HepG2 (cell line): ENCODE measurements around the gene TCF7L2. TPM values are rescaled to one million over a fixed set of nuclear protein-coding genes. Genes with fewer than 3 reads are reported as not detected.
A peak's percentile ranks its signal among the peaks of the same experiment; 100 is the strongest.

Experiments used
- ESRRA ChIP-seq: sonication (generic); formaldehyde crosslinking; IDR thresholded peaks from 2 replicates; pipeline ENCODE4 v1.5.1; 2020; ENCODE audit warnings: mild to moderate bottlenecking, low read depth, missing genetic modification reagents
- IRF2 ChIP-seq: IDR thresholded peaks from 2 replicates; pipeline ENCODE4 v1.6.1; 2018; ENCODE audit warnings: missing genetic modification reagents, missing compliant biosample characterization
- ISL2 ChIP-seq: sonication (generic); formaldehyde crosslinking; IDR thresholded peaks from 2 replicates; pipeline ENCODE4 v1.5.0; 2020; ENCODE audit warnings: missing genetic modification reagents
- JUND ChIP-seq: sonication (generic); formaldehyde crosslinking; IDR thresholded peaks from 2 replicates; pipeline ENCODE4 v1.8.0; 2022; ENCODE audit warnings: mild to moderate bottlenecking, missing genetic modification reagents
- NR2F6 ChIP-seq, 2 experiments: IDR thresholded peaks; 2 replicates each; pipeline ENCODE4 v1.6.1; 2016; ENCODE audit warnings: antibody characterized with exemption in 1 of 2, mild to moderate bottlenecking in 1 of 2
- PCBP2 ChIP-seq: fragments of 200-400 bp; formaldehyde crosslinking; optimal IDR thresholded peaks from 2 replicates; pipeline ENCODE3; 2018; ENCODE audit warnings: low read length, low read depth; ENCODE audit not compliant: poor library complexity, severe bottlenecking
- PRDM15 ChIP-seq: sonication (generic); formaldehyde crosslinking; IDR thresholded peaks from 2 replicates; pipeline ENCODE4 v1.4.0; 2020; ENCODE audit warnings: missing genetic modification reagents
- RARG ChIP-seq: sonication (generic); formaldehyde crosslinking; IDR thresholded peaks from 2 replicates; pipeline ENCODE4 v1.4.0; 2020; ENCODE audit warnings: low read depth, mild to moderate bottlenecking, missing genetic modification reagents
- RNF2 ChIP-seq: fragments of 450-650 bp; conservative IDR thresholded peaks from 2 replicates; pipeline ENCODE4 v1.6.1; 2016; ENCODE audit warnings: low read depth
- ZNF138 ChIP-seq: sonication (generic); formaldehyde crosslinking; IDR thresholded peaks from 2 replicates; pipeline ENCODE4 v1.5.0; 2020; ENCODE audit warnings: mild to moderate bottlenecking, low read depth, missing genetic modification reagents
- ZNF446 ChIP-seq: sonication (generic); formaldehyde crosslinking; IDR thresholded peaks from 2 replicates; pipeline ENCODE4 v1.5.0; 2020; ENCODE audit warnings: mild to moderate bottlenecking, missing genetic modification reagents
- ZNF589 ChIP-seq: sonication (generic); formaldehyde crosslinking; conservative IDR thresholded peaks from 2 replicates; pipeline ENCODE4 v1.8.0; 2022; ENCODE audit warnings: mild to moderate bottlenecking, moderate library complexity, missing genetic modification reagents
- ZNF782 ChIP-seq: sonication (generic); formaldehyde crosslinking; IDR thresholded peaks from 2 replicates; pipeline ENCODE4 v1.4.0; 2020; ENCODE audit warnings: missing genetic modification reagents, mild to moderate bottlenecking, borderline replicate concordance
- polyA plus RNA-seq, 8 experiments: library from polyadenylated mRNA; depleted of rRNA in 3 of 8; stranded (reverse) in 7 of 8; unstranded in 1 of 8; fragments of >200 nt; fragmentation: Illumina TruSeq in 4 of 8; extraction: Trizol in 4 of 8; gene quantifications; 2 replicates each; pipeline versions ENCODE4 v1.2.1 to v1.2.3, GENCODE V29; 2011 to 2016; ENCODE audit warnings: low read depth in 4 of 8, missing spikeins in 1 of 8, mixed read lengths in 1 of 8; ENCODE audit not compliant: insufficient read depth in 1 of 8
- total RNA-seq, 5 experiments: library from RNA; depleted of rRNA; stranded (reverse); fragments of >200 nt; fragmentation: Illumina TruSeq; extraction: Trizol; gene quantifications; 2 replicates each; pipeline ENCODE4 v1.2.3, GENCODE V29; 2016; ENCODE audit warnings: low read depth in 1 of 5
- TF ChIP-seq, protein P1 (sequence below): sonication (generic); formaldehyde crosslinking; IDR thresholded peaks from 2 replicates; pipeline ENCODE4 v1.9.0; 2021; ENCODE audit warnings: mild to moderate bottlenecking, missing genetic modification reagents
- TF ChIP-seq, protein P2 (sequence below): sonication (generic); formaldehyde crosslinking; IDR thresholded peaks from 2 replicates; pipeline ENCODE4 v1.4.0; 2020; ENCODE audit warnings: missing genetic modification reagents
- TF ChIP-seq, protein P3 (sequence below): sonication (generic); formaldehyde crosslinking; IDR thresholded peaks from 2 replicates; pipeline ENCODE4 v1.5.0; 2020; ENCODE audit warnings: mild to moderate bottlenecking, missing genetic modification reagents

TCF7L2 gene
- total and polyA plus RNA-seq, 2 of the 13 experiments (the other 11 are each of a cell fraction or from before 2014, with no cell fraction given), result 3.9 to 13.7 TPM

GRCh38 chr10:113093188-113094113 is 143.4 kb downstream of the TCF7L2 start (continued):
- TF ChIP-seq PRDM15 (CRISPR knock-in tag), result no peak; the same call in 1 of the 2 replicates
- no peak for TF ChIP-seq RNF2
- TF ChIP-seq JUND (CRISPR knock-in tag), result peak; percentile 95
- TF ChIP-seq PCBP2, result no peak
- TF ChIP-seq ZNF446, result no peak
- no peak; the same call in 1 of the 2 replicates for TF ChIP-seq IRF2 (CRISPR knock-in tag)
- peak; percentile 88 for TF ChIP-seq NR2F6 (IDR thresholded peaks at IDR 0.05)
- TF ChIP-seq NR2F6 (CRISPR knock-in tag; IDR thresholded peaks at IDR 0.05), result peak; percentile 72
- TF ChIP-seq, protein P1, sequence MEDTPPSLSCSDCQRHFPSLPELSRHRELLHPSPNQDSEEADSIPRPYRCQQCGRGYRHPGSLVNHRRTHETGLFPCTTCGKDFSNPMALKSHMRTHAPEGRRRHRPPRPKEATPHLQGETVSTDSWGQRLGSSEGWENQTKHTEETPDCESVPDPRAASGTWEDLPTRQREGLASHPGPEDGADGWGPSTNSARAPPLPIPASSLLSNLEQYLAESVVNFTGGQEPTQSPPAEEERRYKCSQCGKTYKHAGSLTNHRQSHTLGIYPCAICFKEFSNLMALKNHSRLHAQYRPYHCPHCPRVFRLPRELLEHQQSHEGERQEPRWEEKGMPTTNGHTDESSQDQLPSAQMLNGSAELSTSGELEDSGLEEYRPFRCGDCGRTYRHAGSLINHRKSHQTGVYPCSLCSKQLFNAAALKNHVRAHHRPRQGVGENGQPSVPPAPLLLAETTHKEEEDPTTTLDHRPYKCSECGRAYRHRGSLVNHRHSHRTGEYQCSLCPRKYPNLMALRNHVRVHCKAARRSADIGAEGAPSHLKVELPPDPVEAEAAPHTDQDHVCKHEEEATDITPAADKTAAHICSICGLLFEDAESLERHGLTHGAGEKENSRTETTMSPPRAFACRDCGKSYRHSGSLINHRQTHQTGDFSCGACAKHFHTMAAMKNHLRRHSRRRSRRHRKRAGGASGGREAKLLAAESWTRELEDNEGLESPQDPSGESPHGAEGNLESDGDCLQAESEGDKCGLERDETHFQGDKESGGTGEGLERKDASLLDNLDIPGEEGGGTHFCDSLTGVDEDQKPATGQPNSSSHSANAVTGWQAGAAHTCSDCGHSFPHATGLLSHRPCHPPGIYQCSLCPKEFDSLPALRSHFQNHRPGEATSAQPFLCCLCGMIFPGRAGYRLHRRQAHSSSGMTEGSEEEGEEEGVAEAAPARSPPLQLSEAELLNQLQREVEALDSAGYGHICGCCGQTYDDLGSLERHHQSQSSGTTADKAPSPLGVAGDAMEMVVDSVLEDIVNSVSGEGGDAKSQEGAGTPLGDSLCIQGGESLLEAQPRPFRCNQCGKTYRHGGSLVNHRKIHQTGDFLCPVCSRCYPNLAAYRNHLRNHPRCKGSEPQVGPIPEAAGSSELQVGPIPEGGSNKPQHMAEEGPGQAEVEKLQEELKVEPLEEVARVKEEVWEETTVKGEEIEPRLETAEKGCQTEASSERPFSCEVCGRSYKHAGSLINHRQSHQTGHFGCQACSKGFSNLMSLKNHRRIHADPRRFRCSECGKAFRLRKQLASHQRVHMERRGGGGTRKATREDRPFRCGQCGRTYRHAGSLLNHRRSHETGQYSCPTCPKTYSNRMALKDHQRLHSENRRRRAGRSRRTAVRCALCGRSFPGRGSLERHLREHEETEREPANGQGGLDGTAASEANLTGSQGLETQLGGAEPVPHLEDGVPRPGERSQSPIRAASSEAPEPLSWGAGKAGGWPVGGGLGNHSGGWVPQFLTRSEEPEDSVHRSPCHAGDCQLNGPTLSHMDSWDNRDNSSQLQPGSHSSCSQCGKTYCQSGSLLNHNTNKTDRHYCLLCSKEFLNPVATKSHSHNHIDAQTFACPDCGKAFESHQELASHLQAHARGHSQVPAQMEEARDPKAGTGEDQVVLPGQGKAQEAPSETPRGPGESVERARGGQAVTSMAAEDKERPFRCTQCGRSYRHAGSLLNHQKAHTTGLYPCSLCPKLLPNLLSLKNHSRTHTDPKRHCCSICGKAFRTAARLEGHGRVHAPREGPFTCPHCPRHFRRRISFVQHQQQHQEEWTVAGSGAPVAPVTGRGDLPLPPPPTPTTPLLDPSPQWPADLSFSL (CRISPR knock-in tag), result no peak
- no peak for TF ChIP-seq ZNF782 (CRISPR knock-in tag)
- no peak for TF ChIP-seq ZNF589 (CRISPR knock-in tag)
- TF ChIP-seq, protein P2, sequence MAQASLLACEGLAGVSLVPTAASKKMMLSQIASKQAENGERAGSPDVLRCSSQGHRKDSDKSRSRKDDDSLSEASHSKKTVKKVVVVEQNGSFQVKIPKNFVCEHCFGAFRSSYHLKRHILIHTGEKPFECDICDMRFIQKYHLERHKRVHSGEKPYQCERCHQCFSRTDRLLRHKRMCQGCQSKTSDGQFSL (CRISPR knock-in tag), result no peak
- TF ChIP-seq, protein P3, sequence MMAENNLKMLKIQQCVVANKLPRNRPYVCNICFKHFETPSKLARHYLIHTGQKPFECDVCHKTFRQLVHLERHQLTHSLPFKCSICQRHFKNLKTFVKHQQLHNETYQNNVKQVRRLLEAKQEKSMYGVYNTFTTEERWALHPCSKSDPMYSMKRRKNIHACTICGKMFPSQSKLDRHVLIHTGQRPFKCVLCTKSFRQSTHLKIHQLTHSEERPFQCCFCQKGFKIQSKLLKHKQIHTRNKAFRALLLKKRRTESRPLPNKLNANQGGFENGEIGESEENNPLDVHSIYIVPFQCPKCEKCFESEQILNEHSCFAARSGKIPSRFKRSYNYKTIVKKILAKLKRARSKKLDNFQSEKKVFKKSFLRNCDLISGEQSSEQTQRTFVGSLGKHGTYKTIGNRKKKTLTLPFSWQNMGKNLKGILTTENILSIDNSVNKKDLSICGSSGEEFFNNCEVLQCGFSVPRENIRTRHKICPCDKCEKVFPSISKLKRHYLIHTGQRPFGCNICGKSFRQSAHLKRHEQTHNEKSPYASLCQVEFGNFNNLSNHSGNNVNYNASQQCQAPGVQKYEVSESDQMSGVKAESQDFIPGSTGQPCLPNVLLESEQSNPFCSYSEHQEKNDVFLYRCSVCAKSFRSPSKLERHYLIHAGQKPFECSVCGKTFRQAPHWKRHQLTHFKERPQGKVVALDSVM, result no peak
- no peak for TF ChIP-seq RARG (CRISPR knock-in tag)
- no peak for TF ChIP-seq ESRRA (CRISPR knock-in tag)
- TF ChIP-seq ZNF138 (CRISPR knock-in tag), result no peak
- TF ChIP-seq ISL2, result peak; percentile 76; the same call in 1 of the 2 replicates
